Vagina (tissue), 2 donors: ENCODE results near the gene MSH5. TPM values are rescaled to one million over a fixed set of nuclear protein-coding genes. Genes with fewer than 3 reads are reported as not detected.
A peak's percentile ranks its signal among the peaks of the same experiment; 100 is the strongest.

Experiments
- DNase-seq, 2 donors: peaks; one replicate each; pipeline ENCODE4 v3.0.0-alpha.2; 2017; ENCODE audit errors: extremely low spot score in 2 of 2
- H3K27ac ChIP-seq: fragments of 200-600 bp; sonication (generic); one replicate; pipeline ENCODE4 v1.5.1; 2019
- H3K27me3 ChIP-seq: fragments of 200-600 bp; sonication (generic); one replicate; pipeline ENCODE4 v1.5.1; 2019
- H3K36me3 ChIP-seq, 2 donors: fragments of 200-600 bp; sonication (generic); one replicate each; pipeline ENCODE4 v1.5.1; 2017 to 2019
- H3K4me1 ChIP-seq: fragments of 200-600 bp; sonication (generic); one replicate; pipeline ENCODE4 v1.5.1; 2019
- H3K4me3 ChIP-seq, 2 donors: fragments of 200-600 bp; sonication (generic); 1 replicate in 1 of 2; 2 replicates in 1 of 2; pipeline ENCODE4 v1.5.1; 2016 to 2019
- H3K9me3 ChIP-seq: fragments of 200-600 bp; sonication (generic); one replicate; pipeline ENCODE4 v1.5.1; 2019
- CTCF ChIP-seq, 3 experiments: fragments of 450-650 bp in 2 of 3; fragments of 200-600 bp in 1 of 3; sonication (generic) in 1 of 3; IDR thresholded peaks; one replicate each; pipeline ENCODE4 v1.5.1; 2017 to 2019; ENCODE audit warnings: antibody characterized with exemption in 3 of 3, mild to moderate bottlenecking in 2 of 3, moderate library complexity in 2 of 3
- POLR2A ChIP-seq, 2 donors: fragments of 450-650 bp; IDR thresholded peaks; one replicate each; pipeline ENCODE4 v1.6.1; 2017; ENCODE audit warnings: antibody characterized with exemption in 2 of 2, mild to moderate bottlenecking in 2 of 2, moderate library complexity in 2 of 2
- POLR2AphosphoS5 ChIP-seq, 2 donors: sonication (generic); formaldehyde crosslinking; IDR thresholded peaks; one replicate each; pipeline ENCODE4 v1.9.0; 2017; ENCODE audit warnings: antibody characterized with exemption in 2 of 2, mild to moderate bottlenecking in 2 of 2, low read depth in 1 of 2; ENCODE audit not compliant: insufficient read depth in 1 of 2
- intact Hi-C: fragments of 100-400 bp; cut with DNase I; formaldehyde crosslinking; loops from one replicate; pipeline ENCODE4 v1.15.1; 2023
- total RNA-seq: library from RNA; depleted of rRNA; stranded (reverse); fragments of >200 nt; gene quantifications from one replicate; pipeline ENCODE4 v1.2.3, GENCODE V29; 2016

MSH5 gene
- total RNA-seq, 1 donor from 2014 or later, result 11.0 TPM

- H3K9me3 ChIP-seq, result no peaks in the 10 kb centered on the region
- peak in 1 of 2 donors; percentile 93 for DNase-seq
- peaks cover 10% of the 10 kb centered on the region for H3K4me1 ChIP-seq
- intact Hi-C loops, result no loop called here
- no peak for TF ChIP-seq CTCF (IDR thresholded peaks at IDR 0.05)
- no peak for TF ChIP-seq POLR2A (IDR thresholded peaks at IDR 0.05)
- no peak for TF ChIP-seq POLR2AphosphoS5 (IDR thresholded peaks at IDR 0.05; ENCODE audit: insufficient read depth in 1 of 2, low read depth in 1 of 2)
- peaks cover 0 to 60% of the 10 kb centered on the region in 2 donors for H3K36me3 ChIP-seq
- no peaks in the 10 kb centered on the region for H3K27me3 ChIP-seq
- H3K27ac ChIP-seq, result no peak overlapping the region
- no peak overlapping the region for H3K4me3 ChIP-seq
Observed at GRCh38 chr6:31781244-31782125, 41.7 kb downstream of the MSH5 start.

- Histone ChIP-seq H3K4me3 (no peak overlapping the region), H3K4me1 (peaks cover 2% of the 10 kb centered on the region), H3K9me3 (no peaks in the 10 kb centered on the region), H3K36me3 (peaks cover 0 to 60% of the 10 kb centered on the region in 2 donors), H3K27ac (no peak overlapping the region), H3K27me3 (no peaks in the 10 kb centered on the region)
- intact Hi-C loops, result no loop called here
- DNase-seq, result no peak
- no peak for TF ChIP-seq POLR2A (IDR thresholded peaks at IDR 0.05)
- no peak for TF ChIP-seq POLR2AphosphoS5 (IDR thresholded peaks at IDR 0.05; ENCODE audit: insufficient read depth in 1 of 2, low read depth in 1 of 2)
- TF ChIP-seq CTCF (IDR thresholded peaks at IDR 0.05), result no peak
Observed at GRCh38 chr6:31782126-31782855, 42.5 kb downstream of the MSH5 start.

- Histone ChIP-seq H3K4me1 (no peaks in the 10 kb centered on the region), H3K27me3 (no peaks in the 10 kb centered on the region), H3K9me3 (no peaks in the 10 kb centered on the region), H3K4me3 (no peak overlapping the region), H3K36me3 (peaks cover 0 to 54% of the 10 kb centered on the region in 2 donors), H3K27ac (no peak overlapping the region)
- no peak for TF ChIP-seq POLR2A (IDR thresholded peaks at IDR 0.05)
- no peak for DNase-seq
- intact Hi-C loops, result no loop called here
Observed at GRCh38 chr6:31784098-31784925, 44.5 kb downstream of the MSH5 start.

- Histone ChIP-seq H3K4me3 (no peak overlapping the region), H3K27ac (no peak overlapping the region), H3K9me3 (no peaks in the 10 kb centered on the region), H3K27me3 (no peaks in the 10 kb centered on the region), H3K36me3 (peaks cover 0 to 42% of the 10 kb centered on the region in 2 donors), H3K4me1 (no peaks in the 10 kb centered on the region)
- no peak for DNase-seq
- no peak for TF ChIP-seq POLR2A (IDR thresholded peaks at IDR 0.05)
- intact Hi-C loops, result no loop called here
Observed at GRCh38 chr6:31785475-31785874, 45.7 kb downstream of the MSH5 start.

- H3K4me3 ChIP-seq, result no peak overlapping the region
- no peaks in the 10 kb centered on the region for H3K9me3 ChIP-seq
- H3K27me3 ChIP-seq, result no peaks in the 10 kb centered on the region
- peaks cover 24% of the 10 kb centered on the region for H3K4me1 ChIP-seq
- no peak for DNase-seq
- intact Hi-C loops, result loop anchor here (10.0 kb wide), 1 partner anchor 57 kb away; the partner anchor contains the start of gene CLIC1
- TF ChIP-seq POLR2A (IDR thresholded peaks at IDR 0.05) (no peak), CTCF (IDR thresholded peaks at IDR 0.05) (peak in 2 of 3 experiments; percentile 25 to 34), POLR2AphosphoS5 (IDR thresholded peaks at IDR 0.05; ENCODE audit: insufficient read depth in 1 of 2, low read depth in 1 of 2) (no peak)
- no peak overlapping the region for H3K27ac ChIP-seq
- H3K36me3 ChIP-seq, result peaks cover 0 to 13% of the 10 kb centered on the region in 2 donors
Observed at GRCh38 chr6:31791324-31792089, 51.7 kb downstream of the MSH5 start.
